Subcutaneous adipose tissue (tissue), 4 donors: ENCODE data around the gene ROBO1. TPM values are rescaled to one million over a fixed set of nuclear protein-coding genes. Genes with fewer than 3 reads are reported as not detected.

Experiments used
- total RNA-seq, 4 donors: library from RNA; depleted of rRNA; stranded (reverse); fragments of >200 nt; gene quantifications; one replicate each; pipeline ENCODE4 v1.1.0, GENCODE V29; 2016
- TF ChIP-seq, protein P1 (sequence below): fragments of 450-650 bp; IDR thresholded peaks from one replicate; pipeline ENCODE4 v1.5.1; 2016; ENCODE audit warnings: low read depth, mild to moderate bottlenecking, control low read depth, antibody characterized with exemption, moderate library complexity

Gene ROBO1
- total RNA-seq, 4 donors from 2014 or later = 26.6 to 34.0 (median 30.8) TPM

DNA sequence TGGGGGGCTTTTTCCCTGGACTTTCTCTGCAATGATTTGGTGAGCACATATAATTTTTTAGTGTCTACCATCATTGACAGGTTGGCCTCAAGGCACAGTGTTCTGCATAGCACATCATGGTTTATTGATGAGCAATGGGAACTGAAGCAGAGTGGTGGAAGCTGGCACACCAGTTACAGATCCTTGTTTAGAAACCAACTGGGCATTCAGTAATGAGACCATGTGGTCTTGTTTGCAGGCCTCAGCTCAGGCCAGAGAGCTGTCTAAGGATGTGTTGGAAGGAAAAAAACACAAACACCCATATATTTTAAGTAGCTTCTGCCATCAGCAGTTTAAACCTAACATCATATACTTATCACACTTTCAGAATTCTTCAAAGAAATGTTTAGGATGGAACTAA, 610.6 kb downstream of the ROBO1 start:
- TF ChIP-seq, protein P1, sequence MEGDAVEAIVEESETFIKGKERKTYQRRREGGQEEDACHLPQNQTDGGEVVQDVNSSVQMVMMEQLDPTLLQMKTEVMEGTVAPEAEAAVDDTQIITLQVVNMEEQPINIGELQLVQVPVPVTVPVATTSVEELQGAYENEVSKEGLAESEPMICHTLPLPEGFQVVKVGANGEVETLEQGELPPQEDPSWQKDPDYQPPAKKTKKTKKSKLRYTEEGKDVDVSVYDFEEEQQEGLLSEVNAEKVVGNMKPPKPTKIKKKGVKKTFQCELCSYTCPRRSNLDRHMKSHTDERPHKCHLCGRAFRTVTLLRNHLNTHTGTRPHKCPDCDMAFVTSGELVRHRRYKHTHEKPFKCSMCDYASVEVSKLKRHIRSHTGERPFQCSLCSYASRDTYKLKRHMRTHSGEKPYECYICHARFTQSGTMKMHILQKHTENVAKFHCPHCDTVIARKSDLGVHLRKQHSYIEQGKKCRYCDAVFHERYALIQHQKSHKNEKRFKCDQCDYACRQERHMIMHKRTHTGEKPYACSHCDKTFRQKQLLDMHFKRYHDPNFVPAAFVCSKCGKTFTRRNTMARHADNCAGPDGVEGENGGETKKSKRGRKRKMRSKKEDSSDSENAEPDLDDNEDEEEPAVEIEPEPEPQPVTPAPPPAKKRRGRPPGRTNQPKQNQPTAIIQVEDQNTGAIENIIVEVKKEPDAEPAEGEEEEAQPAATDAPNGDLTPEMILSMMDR = no peak

DNA sequence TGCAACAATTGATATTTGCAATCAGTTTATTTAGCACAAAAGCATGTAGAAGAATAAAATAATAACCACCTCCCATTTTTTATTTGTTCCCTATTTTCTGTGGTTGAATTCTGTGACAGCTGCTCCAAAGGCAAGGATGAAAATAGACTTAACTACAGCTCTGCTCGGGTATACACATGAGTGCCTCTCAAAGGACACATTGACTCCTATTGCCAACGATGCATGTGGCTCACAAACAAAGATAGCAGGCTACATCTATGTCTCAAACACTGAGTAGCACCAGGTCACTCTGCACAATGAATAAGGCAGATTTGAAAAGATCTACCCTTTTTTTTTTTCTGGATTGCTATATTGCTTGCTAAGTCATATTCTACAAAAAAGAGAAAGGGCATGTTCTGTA, 612.9 kb downstream of the ROBO1 start:
- TF ChIP-seq, protein P1 = no peak

DNA sequence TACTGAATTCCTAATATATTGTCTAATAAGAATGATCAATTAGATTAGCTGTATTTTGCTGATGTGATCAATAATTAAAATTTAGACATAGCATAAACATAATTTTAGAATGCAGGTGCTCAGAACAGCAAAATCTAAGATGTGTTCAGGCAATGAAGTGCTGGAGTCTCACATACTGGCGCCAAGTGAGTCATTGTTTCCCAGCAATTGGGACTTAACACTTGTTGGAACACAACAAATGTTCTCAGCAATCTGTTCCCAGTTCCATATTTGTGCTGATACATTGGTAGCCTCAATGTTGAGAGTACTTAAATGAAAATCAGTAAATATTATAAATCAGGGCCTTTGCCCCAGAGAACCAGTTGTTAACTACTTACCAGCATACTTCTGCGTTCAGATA, 619.0 kb downstream of the ROBO1 start:
- TF ChIP-seq, protein P1 = no peak

DNA sequence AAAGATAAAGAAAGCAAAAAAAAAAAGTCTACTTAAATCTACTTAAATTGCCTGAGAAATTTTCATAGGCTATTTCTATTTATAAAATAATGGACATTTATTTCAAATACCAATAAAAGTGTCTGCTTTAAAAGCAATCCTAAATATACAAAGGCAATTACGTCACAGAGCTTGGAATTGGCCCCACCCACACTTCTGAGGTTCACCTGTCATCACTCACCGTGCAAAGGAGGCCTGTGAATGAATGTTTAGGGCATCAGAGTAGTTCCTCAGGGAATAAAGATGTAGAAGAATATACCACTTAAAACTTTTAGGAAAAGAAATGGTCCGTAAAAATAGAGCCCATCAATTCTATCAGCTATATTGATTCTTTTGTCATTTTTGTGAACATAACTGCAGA, 621.8 kb downstream of the ROBO1 start:
- TF ChIP-seq, protein P1 = no peak

DNA sequence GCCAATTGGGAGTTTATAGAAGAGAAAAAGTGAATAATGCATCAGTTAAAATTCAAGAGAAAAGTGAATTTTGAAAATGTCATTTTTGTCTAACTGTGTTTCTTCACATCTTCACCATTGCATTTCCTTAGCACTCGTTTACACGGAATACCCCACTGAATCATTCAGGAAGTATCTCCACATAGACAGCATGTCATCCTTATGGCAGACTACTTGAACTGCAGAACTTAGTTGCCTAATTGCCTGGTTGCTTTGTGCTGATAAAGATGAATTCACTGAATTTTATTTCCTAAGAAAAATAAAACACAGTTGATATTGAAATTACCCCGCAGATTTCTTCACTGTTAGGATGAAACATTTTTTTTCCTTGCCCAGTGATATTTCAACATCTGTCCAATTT, 627.1 kb downstream of the ROBO1 start:
- TF ChIP-seq, protein P1 = no peak

DNA sequence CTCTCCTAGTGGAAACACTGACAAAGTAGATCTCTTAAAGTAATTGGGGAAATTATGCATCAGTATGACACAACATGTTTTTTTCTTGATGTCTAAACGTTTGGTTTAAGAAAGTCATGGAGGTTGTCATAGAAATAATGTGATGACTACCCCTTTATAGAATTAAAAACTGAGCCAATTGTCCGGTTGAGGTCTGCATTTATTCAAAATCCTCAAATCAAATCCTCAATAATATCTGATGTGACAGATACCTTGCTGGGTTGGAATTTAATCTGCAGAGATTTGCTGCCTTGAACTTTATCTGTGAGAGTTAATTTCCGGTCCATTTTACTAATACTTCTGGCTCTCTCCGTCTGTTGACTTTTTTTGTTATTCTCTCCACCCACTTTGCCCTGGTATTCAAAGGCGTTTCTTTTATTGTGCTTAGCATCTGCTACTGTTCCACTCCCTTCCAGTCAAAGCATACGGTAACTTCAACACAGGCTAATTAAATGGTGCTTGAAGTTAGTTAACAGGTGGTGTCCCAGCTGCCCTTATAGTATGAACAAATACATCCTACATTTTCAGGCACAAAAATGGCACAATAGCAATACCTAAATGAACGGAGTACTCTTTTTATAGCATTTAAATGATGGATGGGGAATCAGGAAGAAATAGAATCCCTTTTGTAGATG, 628.3 kb downstream of the ROBO1 start:
- TF ChIP-seq, protein P1 = no peak

DNA sequence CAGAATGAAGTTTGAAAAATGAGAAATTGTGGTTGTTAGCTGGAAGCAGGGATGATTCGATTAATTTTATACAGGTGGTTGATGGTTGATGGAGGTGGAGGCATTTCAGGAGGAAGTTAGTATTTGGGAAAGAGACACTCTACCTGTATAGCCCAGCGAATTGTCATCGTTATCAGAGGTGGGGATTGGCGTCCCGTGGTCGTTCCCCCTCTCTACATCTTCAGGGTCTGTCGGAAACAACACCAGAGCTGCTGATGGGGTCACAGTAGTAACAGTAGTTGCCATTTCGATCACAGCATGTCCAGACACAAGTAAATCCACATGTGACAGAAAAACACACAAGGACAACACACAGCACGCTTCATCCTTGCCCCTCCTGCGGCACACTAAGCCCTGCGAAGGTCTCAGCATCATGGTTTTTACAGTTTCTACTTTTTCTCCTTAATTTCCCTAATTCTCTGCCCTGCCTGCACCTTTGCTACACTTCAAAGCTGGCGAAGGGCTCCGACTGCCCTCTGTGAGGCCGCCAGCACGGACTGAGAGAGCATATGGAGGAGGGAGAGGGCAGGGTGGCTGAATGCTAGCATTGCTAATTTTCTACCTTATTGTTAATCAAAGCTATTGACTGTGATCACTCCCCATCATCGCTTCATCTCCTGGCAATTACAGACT, 642.3 kb downstream of the ROBO1 start:
- TF ChIP-seq, protein P1 = no peak
